HG02588 (cell line): ENCODE results near the gene CCDC92B.
"Not testable (repeated sequence)": the region's sequence is repeated elsewhere in the genome, so short reads cannot be mapped to it uniquely, and the experiment has no call there.

Experiments used
- ATAC-seq: cut with Tn5 transposase; IDR thresholded peaks from one replicate; pipeline ENCODE4 v1.9.1; 2021; ENCODE audit warnings: mild to moderate bottlenecking, moderate library complexity; ENCODE audit not compliant: unreplicated experiment

Gene CCDC92B

GRCh38 chr17:2749058-2749783, at the start of gene CCDC92B:
CCDC92B (minus strand) TSS chr17:2749652; CDS start chr17:2735145, 14,507 bp downstream.
- no peak for ATAC-seq

GRCh38 chr17:2798678-2799077, 49.2 kb upstream of the CCDC92B start:
- no peak for ATAC-seq

- no peak for ATAC-seq
Measured at GRCh38 chr17:2798188-2798587, 48.7 kb upstream of the CCDC92B start.

- ATAC-seq, result no peak
Measured at GRCh38 chr17:2797637-2798036, 48.2 kb upstream of the CCDC92B start.

GRCh38 chr17:2797226-2797625, 47.8 kb upstream of the CCDC92B start:
- no peak for ATAC-seq

GRCh38 chr17:2796164-2797125, 47.0 kb upstream of the CCDC92B start, which contains the start of gene RAP1GAP2:
RAP1GAP2 (plus strand) TSS chr17:2796438; CDS start chr17:2796528, 90 bp downstream.
- ATAC-seq, result no peak

- no peak for ATAC-seq
Measured at GRCh38 chr17:2795441-2796163, 46.1 kb upstream of the CCDC92B start.

- ATAC-seq, result no peak
Measured at GRCh38 chr17:2794111-2794803, 44.8 kb upstream of the CCDC92B start.

GRCh38 chr17:2792366-2793169, 43.1 kb upstream of the CCDC92B start:
- ATAC-seq, result no peak

GRCh38 chr17:2789700-2790099, 40.2 kb upstream of the CCDC92B start:
- no peak for ATAC-seq

- no peak for ATAC-seq
Measured at GRCh38 chr17:2786176-2786881, 36.9 kb upstream of the CCDC92B start.

GRCh38 chr17:2785376-2785775, 35.9 kb upstream of the CCDC92B start:
- not testable (repeated sequence) for ATAC-seq

GRCh38 chr17:2784864-2785263, 35.4 kb upstream of the CCDC92B start:
- no peak for ATAC-seq

- no peak for ATAC-seq
Measured at GRCh38 chr17:2783310-2784030, 34.0 kb upstream of the CCDC92B start.

- no peak for ATAC-seq
Measured at GRCh38 chr17:2782055-2782454, 32.6 kb upstream of the CCDC92B start.

GRCh38 chr17:2781598-2781997, 32.1 kb upstream of the CCDC92B start:
- ATAC-seq, result not testable (repeated sequence)

- ATAC-seq, result no peak
Measured at GRCh38 chr17:2780931-2781454, 31.5 kb upstream of the CCDC92B start.

- ATAC-seq, result no peak
Measured at GRCh38 chr17:2780256-2780655, 30.8 kb upstream of the CCDC92B start.
